Inferior parietal cortex (tissue), 1 donor: ENCODE results near the gene RGS7.

Source experiments
- DNase-seq: peaks from one replicate; pipeline ENCODE4 v3.0.0-alpha.2; 2016; ENCODE audit errors: extremely low spot score

Gene RGS7

DNA sequence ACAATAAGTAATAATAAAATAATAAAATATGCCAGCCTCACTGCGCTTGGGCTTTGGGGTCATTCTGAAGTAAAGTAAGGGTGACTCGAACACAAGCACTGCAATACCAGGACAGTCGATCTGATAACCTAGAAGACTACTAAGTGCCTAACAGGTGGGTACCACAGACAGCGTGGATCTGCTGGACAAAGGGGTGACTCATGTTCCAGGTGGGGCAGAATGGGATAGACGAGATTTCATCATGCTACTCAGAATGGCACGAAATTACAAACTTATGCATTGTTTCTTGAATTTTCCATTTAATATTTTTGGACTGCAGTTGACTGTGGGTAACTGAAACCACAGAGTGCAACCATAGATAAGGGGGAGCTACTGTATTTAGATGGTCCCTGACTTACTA is 523.9 kb downstream of the RGS7 start:
- DNase-seq: no peak

- no peak for DNase-seq
Observed at GRCh38 chr1:240831922-240832321, 525.1 kb downstream of the RGS7 start.

GRCh38 chr1:240831191-240831631 is 525.8 kb downstream of the RGS7 start:
- DNase-seq: no peak

DNA sequence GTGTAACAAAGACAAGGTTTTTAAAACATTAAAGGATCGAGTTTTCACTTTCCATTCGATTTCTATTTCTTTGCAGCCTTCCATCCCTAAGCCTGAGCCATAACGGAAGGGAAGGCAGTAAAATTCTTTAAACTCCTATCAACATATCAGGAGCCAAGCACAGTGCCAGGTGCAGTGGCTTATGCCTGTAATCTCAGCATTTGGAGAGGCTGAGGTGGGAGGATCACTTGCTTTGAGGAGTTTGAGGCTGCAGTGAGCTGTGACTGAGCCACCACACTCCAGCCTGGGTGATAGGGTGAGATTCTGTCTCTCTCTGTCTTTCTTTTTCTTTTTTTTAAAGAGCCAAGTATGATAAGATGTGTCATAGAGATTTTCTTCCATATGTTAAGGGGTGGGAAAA is 527.5 kb downstream of the RGS7 start:
- no peak for DNase-seq

DNA sequence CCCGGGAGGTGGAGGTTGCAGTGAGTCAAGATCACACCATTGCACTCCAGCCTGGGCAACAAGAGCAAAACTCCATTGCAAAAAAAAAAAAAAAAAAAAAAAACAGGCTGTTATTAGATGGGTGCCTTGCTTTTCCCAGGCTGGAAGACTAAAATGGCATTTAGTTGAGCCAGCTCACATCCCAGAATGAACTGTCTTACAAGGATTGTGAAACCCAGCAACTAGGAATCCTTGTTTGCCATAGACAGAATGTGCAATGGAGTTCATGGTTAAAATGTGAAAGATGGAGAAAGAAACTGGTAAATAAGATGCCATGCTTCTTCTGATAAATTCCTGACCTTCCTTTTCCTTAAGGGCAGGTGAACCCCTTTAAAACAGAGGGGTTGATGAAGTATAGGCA is 529.2 kb downstream of the RGS7 start:
- DNase-seq: no peak

DNA sequence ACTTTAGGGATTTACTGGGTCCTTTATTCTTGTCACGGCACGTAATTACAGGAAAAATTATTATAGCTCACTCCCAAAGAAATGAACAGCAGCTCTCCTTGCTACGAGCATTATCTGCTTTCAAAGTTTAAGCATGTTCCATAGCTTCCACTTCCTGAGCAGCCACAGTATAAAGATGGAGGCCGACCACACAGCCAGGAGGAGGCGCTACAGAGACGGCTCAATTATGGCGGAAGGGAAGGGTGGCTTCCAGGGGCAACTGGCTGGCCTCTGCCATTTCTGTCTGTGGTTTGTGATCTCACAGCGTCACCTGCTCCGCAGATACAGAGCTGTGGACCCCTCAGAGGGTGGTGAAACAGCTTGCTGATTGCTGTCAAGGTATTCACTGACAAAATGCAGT is 532.8 kb downstream of the RGS7 start:
- DNase-seq: no peak

- no peak for DNase-seq
Observed at GRCh38 chr1:240823357-240823756, 533.6 kb downstream of the RGS7 start.

DNA sequence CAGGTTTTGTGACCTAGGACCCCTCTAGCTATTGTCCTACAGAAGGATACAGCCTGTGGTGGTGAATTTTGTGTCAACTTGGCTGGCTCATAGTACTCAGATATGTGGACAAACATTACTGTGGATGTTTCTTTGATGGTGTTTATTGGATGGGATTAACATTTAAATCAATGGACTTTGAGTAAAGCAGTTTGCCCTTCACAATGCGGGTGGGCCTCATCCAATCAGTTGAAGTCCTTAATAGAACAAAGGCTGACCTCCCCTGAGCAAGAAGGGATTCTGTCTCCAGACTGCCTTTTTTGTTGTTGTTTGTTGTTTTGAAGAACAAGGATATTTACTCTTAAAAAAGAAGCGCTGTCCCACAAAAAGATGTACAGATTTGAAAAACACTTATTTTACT is 535.1 kb downstream of the RGS7 start:
- DNase-seq: no peak

DNA sequence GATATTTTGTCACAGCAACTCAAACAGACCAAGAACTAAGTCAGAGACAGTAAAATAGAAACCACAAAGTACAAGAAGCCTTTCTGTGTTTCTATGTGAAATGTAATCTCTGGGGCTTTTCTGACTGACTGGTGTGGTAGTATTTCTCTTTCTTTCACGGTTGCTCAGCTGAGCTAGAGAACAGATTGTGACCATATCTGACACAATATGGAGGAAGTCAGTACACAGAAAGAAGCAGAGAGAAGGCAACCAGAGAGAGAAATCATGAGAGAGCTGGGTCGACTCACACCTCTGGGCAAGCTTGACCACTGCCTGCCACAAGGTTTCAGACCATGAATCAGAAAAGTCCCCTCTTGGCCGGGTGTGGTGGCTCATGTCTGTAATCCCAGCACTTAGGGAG is 536.2 kb downstream of the RGS7 start:
- no peak for DNase-seq

DNA sequence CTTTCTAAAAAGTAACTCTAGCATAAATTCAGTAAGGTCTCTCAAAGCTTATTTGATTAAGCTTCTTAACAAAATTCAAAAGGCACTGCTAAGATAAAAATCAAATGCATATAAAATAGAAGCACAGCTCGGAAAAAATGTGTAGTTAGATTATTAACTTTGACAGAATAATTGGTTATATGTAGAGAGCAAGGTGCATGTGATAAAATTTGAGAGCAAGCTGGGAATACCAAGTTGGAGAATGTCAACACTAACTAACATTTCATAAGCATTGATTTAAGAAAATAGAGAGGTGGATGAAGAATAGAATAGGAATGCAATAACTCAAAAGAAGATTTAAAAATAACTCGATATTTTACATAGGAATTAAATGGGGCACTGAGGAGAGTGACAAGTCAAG is 540.5 kb downstream of the RGS7 start:
- no peak for DNase-seq

GRCh38 chr1:240813720-240814119 is 543.3 kb downstream of the RGS7 start:
- DNase-seq: no peak

GRCh38 chr1:240811256-240811655 is 545.7 kb downstream of the RGS7 start:
- DNase-seq: no peak

GRCh38 chr1:240808381-240808780 is 548.6 kb downstream of the RGS7 start:
- no peak for DNase-seq

DNA sequence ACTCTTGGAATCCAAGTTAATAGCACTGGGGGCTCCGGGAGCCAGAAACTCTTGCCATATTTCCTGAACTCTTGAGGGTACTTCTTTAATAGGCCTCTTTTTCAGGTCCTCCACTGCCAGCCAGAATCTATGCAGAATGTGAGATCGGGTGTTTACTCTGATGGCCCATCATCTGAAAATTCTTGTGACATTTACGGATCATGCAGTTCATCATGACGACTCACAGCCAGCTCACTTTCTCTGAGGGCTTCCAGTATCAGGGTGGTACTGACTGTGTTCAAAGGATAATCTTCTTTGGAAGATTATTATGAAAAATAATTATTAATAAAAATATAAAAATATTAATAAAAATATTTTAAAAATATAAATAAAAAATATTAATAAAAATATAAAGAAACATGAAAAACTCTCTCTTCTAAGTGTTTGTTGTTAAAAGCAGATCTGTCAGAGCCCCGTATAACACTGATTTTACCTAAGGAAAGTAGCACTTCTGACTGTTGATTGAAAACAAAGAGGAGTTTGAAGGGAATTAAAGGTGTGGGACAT is 550.7 kb downstream of the RGS7 start:
- DNase-seq: no peak

DNA sequence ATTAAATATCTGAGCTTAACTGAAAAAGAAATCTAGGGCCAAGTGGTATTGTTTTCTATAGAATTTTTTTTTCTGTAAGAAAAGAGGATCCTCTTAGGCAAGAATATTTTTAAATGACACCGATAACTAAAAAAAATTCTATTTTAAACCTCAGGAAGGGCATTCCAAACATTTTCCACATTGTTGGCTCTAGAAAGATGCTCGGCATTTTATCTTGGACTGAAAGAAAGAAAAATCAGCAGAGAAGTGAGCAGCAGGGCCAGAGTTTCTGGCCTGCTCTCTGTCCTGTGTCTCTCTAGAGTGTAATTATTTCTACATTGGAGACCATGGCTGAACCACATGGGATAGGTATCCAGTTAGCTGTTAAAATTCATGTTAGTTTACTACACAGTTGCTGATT is 552.5 kb downstream of the RGS7 start:
- no peak for DNase-seq

DNA sequence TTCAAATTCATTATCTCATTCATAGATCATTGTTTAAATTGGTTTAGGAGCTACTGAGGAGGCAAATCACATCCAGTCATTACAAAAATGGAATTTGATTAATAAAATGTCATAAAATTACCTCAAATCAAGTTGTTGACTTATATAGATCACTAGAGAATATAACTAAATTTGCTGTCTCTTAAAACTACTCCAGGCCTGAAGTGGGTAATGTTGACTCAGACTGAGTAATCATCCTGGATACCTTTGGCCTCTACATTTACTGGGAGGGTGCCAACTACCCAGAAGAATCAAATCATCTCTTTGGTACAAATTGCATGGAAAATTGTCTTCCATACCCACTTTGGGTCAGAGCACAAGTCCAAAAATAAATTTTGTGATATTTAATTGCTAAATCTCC is 553.9 kb downstream of the RGS7 start:
- DNase-seq: no peak

GRCh38 chr1:240802271-240802670 is 554.7 kb downstream of the RGS7 start:
- DNase-seq: no peak

GRCh38 chr1:240801442-240801841 is 555.6 kb downstream of the RGS7 start:
- no peak for DNase-seq

DNA sequence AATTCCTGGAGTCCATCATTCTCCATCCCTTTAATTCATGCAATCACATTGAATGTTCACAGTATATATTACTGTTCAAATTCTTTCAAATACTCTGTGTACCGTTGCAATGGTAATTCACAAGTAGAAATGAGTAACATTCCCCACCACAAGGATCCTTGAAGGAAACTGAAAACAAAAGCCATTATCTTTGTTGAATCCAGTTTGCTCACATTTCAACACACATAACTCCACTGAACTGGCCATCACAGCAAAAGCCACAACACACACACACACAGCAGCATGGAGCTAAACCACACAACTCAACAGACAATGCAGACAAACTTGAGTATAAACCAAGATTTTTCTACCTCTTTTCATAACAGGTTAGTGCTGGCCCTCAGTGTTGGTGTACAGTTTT is 556.7 kb downstream of the RGS7 start:
- DNase-seq: no peak

DNA sequence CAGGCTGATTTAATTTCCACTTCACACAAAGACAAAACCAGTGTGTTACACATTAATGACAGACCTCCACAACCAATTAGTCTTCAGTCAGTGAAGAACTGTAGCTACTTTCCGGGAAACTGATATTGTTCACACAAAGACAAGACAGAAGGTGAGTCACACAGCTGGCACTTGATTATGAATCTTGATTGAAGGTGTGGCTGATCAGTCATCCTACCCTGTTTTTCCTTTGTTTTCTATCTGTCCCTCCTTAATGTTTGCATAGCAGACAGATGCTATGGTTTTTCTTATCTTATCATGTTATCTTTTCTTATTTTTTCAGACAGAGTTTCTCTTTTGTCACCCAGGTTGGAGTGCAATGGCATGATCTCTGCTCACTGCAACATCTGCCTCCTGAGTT is 560.0 kb downstream of the RGS7 start:
- no peak for DNase-seq

- no peak for DNase-seq
Observed at GRCh38 chr1:240794046-240794843, 562.8 kb downstream of the RGS7 start.

DNA sequence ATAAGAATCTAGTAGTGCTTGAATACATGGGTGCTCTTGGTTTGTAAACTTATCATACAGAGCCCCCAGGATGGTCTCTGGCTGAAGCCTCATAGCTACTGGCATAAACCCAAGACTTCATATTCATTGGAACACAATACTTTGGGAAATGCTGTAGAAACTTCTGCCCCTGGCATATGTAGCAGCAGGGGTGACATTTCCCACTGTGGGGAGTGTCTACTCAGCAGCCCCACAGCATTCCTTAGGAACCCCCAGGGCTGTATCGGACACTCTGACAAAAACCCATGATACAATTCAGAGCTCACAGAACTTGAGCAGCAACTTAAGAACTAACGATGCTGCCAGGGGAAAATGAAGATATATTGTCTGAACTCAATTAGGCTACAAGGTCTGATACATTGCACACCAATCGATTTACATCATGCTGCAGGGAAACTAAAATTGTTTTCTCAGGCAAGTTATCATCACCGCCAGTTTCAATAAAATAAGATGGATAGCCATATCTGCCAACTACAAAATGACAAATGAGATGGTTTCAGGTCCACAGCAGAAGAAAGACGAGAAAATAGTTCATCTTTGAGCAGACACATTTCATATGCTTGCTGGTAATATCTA is 564.0 kb downstream of the RGS7 start:
- DNase-seq: no peak

- no peak for DNase-seq
Observed at GRCh38 chr1:240790856-240791255, 566.1 kb downstream of the RGS7 start.
